Stimulated activated CD4-positive, alpha-beta T cell treated with anti-CD3 and anti-CD28 coated beads, TNF-alpha, amount 100 ng/mL, for 4 hours (primary cell): Measurements from ENCODE around the gene FNDC3A.
"Not testable (repeated sequence)": the region's sequence is repeated elsewhere in the genome, so short reads cannot be mapped to it uniquely, and the experiment has no call there.

Experiments
- DNase-seq, 3 experiments: peaks; one replicate each; pipeline ENCODE4 v3.0.0-alpha.2; 2020; ENCODE audit warnings: low read depth in 3 of 3

FNDC3A gene

GRCh38 chr13:48977286-48977625 is 1.5 kb downstream of the FNDC3A start:
- DNase-seq, result no peak

GRCh38 chr13:48977973-48978372 is 2.3 kb downstream of the FNDC3A start:
- DNase-seq, result no peak

GRCh38 chr13:48978942-48979601 is 3.4 kb downstream of the FNDC3A start:
- no peak for DNase-seq

GRCh38 chr13:48979892-48980291 is 4.2 kb downstream of the FNDC3A start:
- no peak for DNase-seq

GRCh38 chr13:48983331-48983730 is 7.6 kb downstream of the FNDC3A start:
- DNase-seq, result no peak

GRCh38 chr13:48985756-48986155 is 10.0 kb downstream of the FNDC3A start:
- DNase-seq, result no peak

- no peak for DNase-seq
Observed at GRCh38 chr13:48990900-48991299, 15.2 kb downstream of the FNDC3A start.

GRCh38 chr13:48993150-48993549 is 17.4 kb downstream of the FNDC3A start:
- DNase-seq, result no peak

GRCh38 chr13:48994706-48995105 is 19.0 kb downstream of the FNDC3A start:
- no peak for DNase-seq

- no peak for DNase-seq
Observed at GRCh38 chr13:48998641-48999292, 23.1 kb downstream of the FNDC3A start.

GRCh38 chr13:49000247-49000646 is 24.5 kb downstream of the FNDC3A start:
- no peak for DNase-seq

GRCh38 chr13:49018986-49019635 is 43.4 kb downstream of the FNDC3A start:
- not testable (repeated sequence) for DNase-seq

GRCh38 chr13:49020328-49020727 is 44.6 kb downstream of the FNDC3A start:
- no peak for DNase-seq

GRCh38 chr13:49020940-49021553 is 45.3 kb downstream of the FNDC3A start:
- no peak for DNase-seq

GRCh38 chr13:49021953-49022352 is 46.2 kb downstream of the FNDC3A start:
- no peak for DNase-seq

GRCh38 chr13:49022472-49023144 is 46.9 kb downstream of the FNDC3A start:
- no peak for DNase-seq

GRCh38 chr13:49023431-49023830 is 47.7 kb downstream of the FNDC3A start:
- DNase-seq, result no peak

GRCh38 chr13:49026851-49027250 is 51.1 kb downstream of the FNDC3A start:
- DNase-seq, result no peak

GRCh38 chr13:49029570-49029969 is 53.9 kb downstream of the FNDC3A start:
- no peak for DNase-seq

- no peak for DNase-seq
Observed at GRCh38 chr13:49030213-49030612, 54.5 kb downstream of the FNDC3A start.

GRCh38 chr13:49040872-49041271 is 65.2 kb downstream of the FNDC3A start:
- no peak for DNase-seq

GRCh38 chr13:49042476-49042875 is 66.8 kb downstream of the FNDC3A start:
- DNase-seq, result no peak
